ENCODE results near the gene ZNF474. TPM values are rescaled to one million over a fixed set of nuclear protein-coding genes. Genes with fewer than 3 reads are reported as not detected.

ZNF474 gene
- total RNA-seq, 1 donor from 2014 or later, result not detected

GRCh38 chr5:122149321-122150090 lies 20.2 kb downstream of the ZNF474 start:
- Histone ChIP-seq H3K9me3 (no peaks in the 10 kb centered on the region), H3K36me3 (no peaks in the 10 kb centered on the region), H3K4me1 (peaks cover 3 to 21% of the 10 kb centered on the region in 2 donors), H3K27ac (no peak overlapping the region), H3K4me3 (no peak overlapping the region), H3K27me3 (no peaks in the 10 kb centered on the region)
- intact Hi-C loops (cut with DNase I), result loop anchor here (5.0 to 10.0 kb wide), 2 partner anchors 72 to 185 kb away; partner anchors contain the start of genes LOX and SRFBP1
- TF ChIP-seq CTCF (IDR thresholded peaks at IDR 0.05), result no peak
- DNase-seq (ENCODE audit: low spot score in 2 of 2), result no peak

GRCh38 chr5:122150215-122150614 lies 20.9 kb downstream of the ZNF474 start:
- no peak for DNase-seq (ENCODE audit: low spot score in 2 of 2)
- intact Hi-C loops (cut with DNase I), result loop anchor here (5.0 to 10.0 kb wide), 2 partner anchors 73 to 185 kb away; partner anchors contain the start of genes LOX and SRFBP1
- Histone ChIP-seq H3K27me3 (no peaks in the 10 kb centered on the region), H3K36me3 (no peaks in the 10 kb centered on the region), H3K9me3 (no peaks in the 10 kb centered on the region), H3K4me1 (peaks cover 3 to 28% of the 10 kb centered on the region in 2 donors), H3K27ac (no peak overlapping the region), H3K4me3 (no peak overlapping the region)
- TF ChIP-seq CTCF (IDR thresholded peaks at IDR 0.05), result no peak

- Histone ChIP-seq H3K9me3 (no peaks in the 10 kb centered on the region), H3K4me1 (peaks cover 3 to 29% of the 10 kb centered on the region in 2 donors), H3K36me3 (no peaks in the 10 kb centered on the region), H3K4me3 (no peak overlapping the region), H3K27me3 (no peaks in the 10 kb centered on the region), H3K27ac (peak overlapping the region; percentile 17 to 54)
- DNase-seq (ENCODE audit: low spot score in 2 of 2), result no peak
- intact Hi-C loops (cut with DNase I), result loop anchor here (5.0 to 10.0 kb wide), 2 partner anchors 74 to 187 kb away; partner anchors contain the start of genes LOX and SRFBP1
- TF ChIP-seq CTCF (IDR thresholded peaks at IDR 0.05), result no peak
These were observed 22.3 kb downstream of the ZNF474 start for GRCh38 chr5:122151640-122152039.

GRCh38 chr5:122152266-122152900 lies 23.0 kb downstream of the ZNF474 start:
- intact Hi-C loops (cut with DNase I), result loop anchor here (5.0 to 10.0 kb wide), 2 partner anchors 75 to 188 kb away; partner anchors contain the start of genes LOX and SRFBP1
- H3K27ac ChIP-seq, result peak overlapping the region; percentile 54 to 72

GRCh38 chr5:122153230-122153629 lies 23.9 kb downstream of the ZNF474 start:
- no peaks in the 10 kb centered on the region for H3K9me3 ChIP-seq
- no peaks in the 10 kb centered on the region for H3K36me3 ChIP-seq
- H3K27ac ChIP-seq, result peak overlapping the region; percentile 54 to 72
- no peak for TF ChIP-seq CTCF (IDR thresholded peaks at IDR 0.05)
- no peak for DNase-seq (ENCODE audit: low spot score in 2 of 2)
- H3K4me3 ChIP-seq, result no peak overlapping the region
- peaks cover 3 to 29% of the 10 kb centered on the region in 2 donors for H3K4me1 ChIP-seq
- intact Hi-C loops (cut with DNase I), result loop anchor here (5.0 to 10.0 kb wide), 2 partner anchors 76 to 188 kb away; partner anchors contain the start of genes LOX and SRFBP1
- no peaks in the 10 kb centered on the region for H3K27me3 ChIP-seq

More at GRCh38 chr5:122152266-122152900, 23.0 kb downstream of the ZNF474 start:
- Histone ChIP-seq H3K9me3 (no peaks in the 10 kb centered on the region), H3K4me3 (no peak overlapping the region), H3K36me3 (no peaks in the 10 kb centered on the region), H3K27me3 (no peaks in the 10 kb centered on the region), H3K4me1 (peaks cover 3 to 29% of the 10 kb centered on the region in 2 donors)
- DNase-seq (ENCODE audit: low spot score in 2 of 2), result no peak
- no peak for TF ChIP-seq CTCF (IDR thresholded peaks at IDR 0.05)
